Natural killer cell (primary cell): ENCODE data around the gene PRRG4. TPM values are rescaled to one million over a fixed set of nuclear protein-coding genes. Genes with fewer than 3 reads are reported as not detected.

Experiments
- ATAC-seq, 3 donors: fragments of 150-1000 bp in 2 of 3; fragments of 200-7000 bp in 1 of 3; cut with Tn5 transposase; 1 replicate in 1 of 3; 2 replicates in 2 of 3; pipeline ENCODE4 v1.10.0; 2021; ENCODE audit warnings: mild to moderate bottlenecking in 2 of 3, moderate library complexity in 2 of 3
- DNase-seq, 2 donors: peaks; one replicate each; pipeline versions ENCODE4 v3.0.0 to v3.0.0-alpha.2; 2013 to 2021; ENCODE audit warnings: mixed read lengths in 1 of 2
- H3K27ac ChIP-seq: one replicate; pipeline ENCODE4 v1.5.1; 2013; ENCODE audit warnings: mild to moderate bottlenecking, low read length
- H3K27me3 ChIP-seq: one replicate; pipeline ENCODE4 v1.6.1; 2013; ENCODE audit warnings: low read length; ENCODE audit not compliant: control insufficient read depth, insufficient read depth
- H3K36me3 ChIP-seq: one replicate; pipeline ENCODE4 v1.6.1; 2013; ENCODE audit warnings: low read length; ENCODE audit not compliant: control insufficient read depth, insufficient read depth
- H3K4me1 ChIP-seq: one replicate; pipeline ENCODE4 v1.6.1; 2013; ENCODE audit warnings: low read length; ENCODE audit not compliant: control insufficient read depth, insufficient read depth
- H3K4me3 ChIP-seq: one replicate; pipeline ENCODE4 v1.5.1; 2013; ENCODE audit warnings: low read length
- H3K9me3 ChIP-seq: one replicate; pipeline ENCODE4 v1.6.1; 2013; ENCODE audit warnings: low read length; ENCODE audit not compliant: control insufficient read depth, insufficient read depth
- H3K27ac Mint-ChIP-seq, 2 donors: one replicate each; pipeline ENCODE4 v1.8.0; 2022; ENCODE audit warnings: mild to moderate bottlenecking in 2 of 2, mixed read lengths in 2 of 2, moderate library complexity in 1 of 2
- H3K27me3 Mint-ChIP-seq, 2 donors: one replicate each; pipeline ENCODE4 v1.8.0; 2022; ENCODE audit warnings: low read depth in 2 of 2, mixed read lengths in 2 of 2
- H3K36me3 Mint-ChIP-seq: one replicate; pipeline ENCODE4 v1.8.0; 2022; ENCODE audit warnings: mixed read lengths
- H3K4me1 Mint-ChIP-seq, 2 donors: one replicate each; pipeline ENCODE4 v1.8.0; 2022; ENCODE audit warnings: mixed read lengths in 2 of 2
- H3K4me3 Mint-ChIP-seq: one replicate; pipeline ENCODE4 v1.8.0; 2022; ENCODE audit warnings: mild to moderate bottlenecking, moderate library complexity, mixed read lengths
- H3K9me3 Mint-ChIP-seq, 2 donors: one replicate each; pipeline ENCODE4 v1.8.0; 2022; ENCODE audit warnings: mixed read lengths in 2 of 2
- WGBS: methylation state at CpG from one replicate; pipeline ENCODE4 v1.1.7; 2013; ENCODE audit warnings: missing lambda C conversion rate; ENCODE audit not compliant: insufficient coverage; 5-methylcytosine and 5-hydroxymethylcytosine counted together
- intact Hi-C: fragments of 100-400 bp; cut with micrococcal nuclease; formaldehyde crosslinking; loops from one replicate; pipeline ENCODE4 v1.14.2; 2022
- total RNA-seq, 4 donors: library from RNA; stranded (reverse); fragments of 120-200 nt in 1 of 4; gene quantifications; one replicate each; pipeline versions ENCODE4 v1.2.3 to v1.2.4, GENCODE V29; 2013 to 2022
- TF ChIP-seq, protein P1 (sequence below): fragments of 200-600 bp; IDR thresholded peaks from one replicate; pipeline ENCODE4 v1.8.0; 2022; ENCODE audit warnings: antibody characterized with exemption

PRRG4 gene
- total RNA-seq, 3 donors from 2014 or later (not counting 1 experiment from before 2014, with no cell fraction given): 0.14 to 0.25 (median 0.19) TPM

DNA sequence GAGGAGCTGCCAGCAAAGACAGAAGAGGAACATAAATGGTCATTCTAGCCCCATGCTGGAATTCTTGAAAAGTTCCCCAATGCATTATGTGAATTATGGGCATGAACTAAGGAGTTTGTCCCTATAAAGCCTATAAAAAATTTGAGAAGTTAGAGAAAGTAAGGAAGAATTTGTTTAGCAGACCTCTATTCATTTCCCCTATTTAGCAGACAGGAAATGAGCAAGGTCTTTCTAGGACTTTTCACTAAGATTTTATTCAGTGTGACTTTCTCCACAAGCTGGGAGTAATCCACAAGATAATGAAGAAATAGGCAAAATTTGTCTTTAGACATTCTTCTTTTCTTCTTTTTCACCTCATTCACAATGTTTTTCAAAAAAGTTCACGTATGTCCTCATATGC, 20.0 kb downstream of the PRRG4 start:
- Histone ChIP-seq H3K27me3 (no peaks in the 10 kb centered on the region), H3K36me3 (no peaks in the 10 kb centered on the region), H3K4me1 (no peaks in the 10 kb centered on the region), H3K4me3 (no peak overlapping the region), H3K9me3 (no peaks in the 10 kb centered on the region), H3K27ac (no peak overlapping the region)
- no peak for DNase-seq
- H3K4me1 Mint-ChIP-seq: no peaks in the 10 kb centered on the region
- H3K27me3 Mint-ChIP-seq: no peaks in the 10 kb centered on the region
- no peak overlapping the region for H3K4me3 Mint-ChIP-seq
- H3K27ac Mint-ChIP-seq: no peak overlapping the region
- H3K9me3 Mint-ChIP-seq: no peaks in the 10 kb centered on the region
- intact Hi-C loops: no loop called here
- TF ChIP-seq, protein P1, sequence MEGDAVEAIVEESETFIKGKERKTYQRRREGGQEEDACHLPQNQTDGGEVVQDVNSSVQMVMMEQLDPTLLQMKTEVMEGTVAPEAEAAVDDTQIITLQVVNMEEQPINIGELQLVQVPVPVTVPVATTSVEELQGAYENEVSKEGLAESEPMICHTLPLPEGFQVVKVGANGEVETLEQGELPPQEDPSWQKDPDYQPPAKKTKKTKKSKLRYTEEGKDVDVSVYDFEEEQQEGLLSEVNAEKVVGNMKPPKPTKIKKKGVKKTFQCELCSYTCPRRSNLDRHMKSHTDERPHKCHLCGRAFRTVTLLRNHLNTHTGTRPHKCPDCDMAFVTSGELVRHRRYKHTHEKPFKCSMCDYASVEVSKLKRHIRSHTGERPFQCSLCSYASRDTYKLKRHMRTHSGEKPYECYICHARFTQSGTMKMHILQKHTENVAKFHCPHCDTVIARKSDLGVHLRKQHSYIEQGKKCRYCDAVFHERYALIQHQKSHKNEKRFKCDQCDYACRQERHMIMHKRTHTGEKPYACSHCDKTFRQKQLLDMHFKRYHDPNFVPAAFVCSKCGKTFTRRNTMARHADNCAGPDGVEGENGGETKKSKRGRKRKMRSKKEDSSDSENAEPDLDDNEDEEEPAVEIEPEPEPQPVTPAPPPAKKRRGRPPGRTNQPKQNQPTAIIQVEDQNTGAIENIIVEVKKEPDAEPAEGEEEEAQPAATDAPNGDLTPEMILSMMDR: no peak
- ATAC-seq: no peak
- H3K36me3 Mint-ChIP-seq: no peaks in the 10 kb centered on the region
- 50% methylated on average over 1 of the region's 1 CpG for WGBS

DNA sequence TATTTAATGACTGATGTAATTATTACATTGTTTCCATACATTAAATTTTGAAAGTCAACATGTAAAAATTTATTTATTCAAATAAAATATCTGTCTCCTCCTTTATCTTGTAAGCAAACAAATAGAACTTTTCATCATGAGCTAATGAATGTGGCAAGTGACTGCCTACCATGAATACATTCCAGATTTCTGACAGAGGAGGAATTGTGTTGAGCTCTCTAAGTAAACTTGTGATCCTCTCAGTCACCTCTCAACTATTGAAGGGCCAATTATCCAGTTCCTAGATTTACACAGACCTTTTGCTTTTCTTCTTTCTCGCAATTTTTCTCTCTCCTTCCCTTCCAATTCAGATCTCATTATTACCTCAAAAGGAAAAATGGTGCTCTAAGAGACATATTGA, 21.5 kb downstream of the PRRG4 start:
- no peaks in the 10 kb centered on the region for H3K27me3 Mint-ChIP-seq
- H3K4me1 ChIP-seq: no peaks in the 10 kb centered on the region
- no peaks in the 10 kb centered on the region for H3K9me3 Mint-ChIP-seq
- no peaks in the 10 kb centered on the region for H3K4me1 Mint-ChIP-seq
- no peak overlapping the region for H3K4me3 ChIP-seq
- intact Hi-C loops: no loop called here
- no peaks in the 10 kb centered on the region for H3K36me3 ChIP-seq
- H3K9me3 ChIP-seq: no peaks in the 10 kb centered on the region
- H3K27me3 ChIP-seq: no peaks in the 10 kb centered on the region
- ATAC-seq (no peak), DNase-seq (no peak)
- WGBS: 100% methylated on average over 1 of the region's 1 CpG
- TF ChIP-seq, protein P1: no peak
- H3K27ac ChIP-seq: no peak overlapping the region
- no peak overlapping the region for H3K27ac Mint-ChIP-seq
- no peak overlapping the region for H3K4me3 Mint-ChIP-seq
- no peaks in the 10 kb centered on the region for H3K36me3 Mint-ChIP-seq

GRCh38 chr11:32852207-32852606, 22.5 kb downstream of the PRRG4 start:
- H3K9me3 Mint-ChIP-seq: no peaks in the 10 kb centered on the region
- H3K27ac Mint-ChIP-seq: no peak overlapping the region
- DNase-seq: no peak
- H3K9me3 ChIP-seq: no peaks in the 10 kb centered on the region
- ATAC-seq: no peak
- TF ChIP-seq, protein P1: no peak
- H3K27ac ChIP-seq: no peak overlapping the region
- H3K4me3 ChIP-seq: no peak overlapping the region
- H3K27me3 Mint-ChIP-seq: no peaks in the 10 kb centered on the region
- H3K4me1 Mint-ChIP-seq: no peaks in the 10 kb centered on the region
- H3K4me3 Mint-ChIP-seq: no peak overlapping the region
- 87% methylated on average over 4 of the region's 4 CpGs for WGBS
- intact Hi-C loops: no loop called here
- no peaks in the 10 kb centered on the region for H3K27me3 ChIP-seq
- H3K36me3 ChIP-seq: no peaks in the 10 kb centered on the region
- no peaks in the 10 kb centered on the region for H3K36me3 Mint-ChIP-seq
- H3K4me1 ChIP-seq: no peaks in the 10 kb centered on the region

DNA sequence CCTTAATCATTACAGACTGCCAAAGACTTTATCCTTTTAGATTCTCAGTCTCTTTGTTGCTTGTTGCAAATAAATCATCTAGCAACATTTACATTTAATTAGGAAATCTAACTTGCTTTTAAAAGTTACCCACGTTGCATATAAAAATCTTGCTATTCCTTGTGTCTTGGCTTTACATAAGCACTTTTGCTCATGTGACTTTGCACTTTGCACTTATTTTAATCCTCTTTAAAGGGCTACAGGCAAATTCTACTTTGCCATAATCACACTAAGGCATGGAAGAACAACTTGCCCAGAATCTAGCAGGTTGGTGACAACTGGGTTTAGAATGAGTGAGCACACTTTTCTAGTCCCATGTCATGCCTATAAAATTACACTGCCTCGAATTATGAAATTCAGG, 25.9 kb downstream of the PRRG4 start:
- Histone ChIP-seq H3K27me3 (no peaks in the 10 kb centered on the region), H3K27ac (no peak overlapping the region), H3K4me3 (no peak overlapping the region), H3K4me1 (no peaks in the 10 kb centered on the region), H3K36me3 (no peaks in the 10 kb centered on the region), H3K9me3 (no peaks in the 10 kb centered on the region)
- TF ChIP-seq, protein P1: no peak
- 78% methylated on average over 1 of the region's 2 CpGs for WGBS
- Mint-ChIP-seq H3K27ac (no peak overlapping the region), H3K4me3 (no peak overlapping the region), H3K9me3 (no peaks in the 10 kb centered on the region), H3K4me1 (no peaks in the 10 kb centered on the region), H3K36me3 (no peaks in the 10 kb centered on the region), H3K27me3 (no peaks in the 10 kb centered on the region)
- DNase-seq (no peak), ATAC-seq (no peak)
- intact Hi-C loops: no loop called here
